Measurements from ENCODE around the gene FCAR.

GRCh38 chr19:54881884-54882283 lies 7.8 kb downstream of the FCAR start:
- TF ChIP-seq POLR2AphosphoS5 (IDR thresholded peaks at IDR 0.05; ENCODE audit: low read depth, low read length) (no peak), POLR2A (IDR thresholded peaks at IDR 0.05; ENCODE audit: low read depth, low read length) (no peak)
